ENCODE data around the gene TSC22D1. TPM values are rescaled to one million over a fixed set of nuclear protein-coding genes. Genes with fewer than 3 reads are reported as not detected.

The TSC22D1 gene
- total and polyA plus RNA-seq, 2 of the 4 experiments (the other 2 are of a cell fraction), result 30.8 to 42.2 TPM

GRCh38 chr13:44385401-44385800 is 190.7 kb downstream of the TSC22D1 start:
- CTCF ChIA-PET, result no interaction called here

More at GRCh38 chr13:44385401-44385800, 190.7 kb downstream of the TSC22D1 start:
- intact Hi-C loops (cut with micrococcal nuclease) (no loop called here), dilution Hi-C loops (cut with HindIII; ENCODE audit: low sequenced_read_pairs, unreplicated experiment) (no loop called here), in situ Hi-C loops (cut with MboI; ENCODE audit: low sequenced_read_pairs) (no loop called here)
- H3K14ac ChIP-seq (replicated peaks; ENCODE audit: low read depth, low read length), result no peak overlapping the region
- DNase-seq, result no peak
- H3K4me3 ChIP-seq (ENCODE audit: insufficient read depth, low read depth, low read length), result no peak overlapping the region
- no peak overlapping the region for H4K8ac ChIP-seq (ENCODE audit: low read depth in 2 of 2, low read length in 2 of 2)
- H4K5ac ChIP-seq (ENCODE audit: low read depth, low read length), result no peak overlapping the region
- H2BK20ac ChIP-seq (ENCODE audit: low read depth, low read length), result no peak overlapping the region
- H3K36me3 ChIP-seq (ENCODE audit: control insufficient read depth, insufficient read depth, low read length), result no peaks in the 10 kb centered on the region
- no peaks in the 10 kb centered on the region for H3K4me1 ChIP-seq (ENCODE audit: control insufficient read depth, insufficient read depth, low read length)
- no peaks in the 10 kb centered on the region for H3K27me3 ChIP-seq (ENCODE audit: control insufficient read depth, insufficient read depth, low read length)
- H2BK5ac ChIP-seq (ENCODE audit: low read depth, low read length, poor library complexity, severe bottlenecking), result no peak overlapping the region
- H3K9ac ChIP-seq (ENCODE audit: low read depth, low read length), result no peak overlapping the region
- BruUV-seq (replicated peaks), result no TSS peak
- no peak overlapping the region for H2AK9ac ChIP-seq (replicated peaks; ENCODE audit: low read depth, low read length, poor library complexity)
- H4K91ac ChIP-seq (ENCODE audit: insufficient read depth, low read depth, low read length), result no peak overlapping the region
- no peak overlapping the region for H2AK5ac ChIP-seq (ENCODE audit: low read depth, low read length)
- POLR2A ChIA-PET (ENCODE audit: unreplicated experiment), result no interaction called here
- H2BK120ac ChIP-seq (ENCODE audit: low read depth, low read length), result no peak overlapping the region
- H3K56ac ChIP-seq (ENCODE audit: extremely low read depth, insufficient read depth, low read length), result no peak overlapping the region
- no CpG with 5 or more reads among the region's 3 CpGs for WGBS, 2 experiments (ENCODE audit: extremely low coverage in 2 of 2, insufficient read length in 1 of 2)
- ATAC-seq (ENCODE audit: low read depth), result no peak
- no peak overlapping the region for H3K18ac ChIP-seq (ENCODE audit: low read depth, low read length)
- TF ChIP-seq CTCF (conservative IDR thresholded peaks at IDR 0.05; ENCODE audit: low read depth, low read length) (no peak), RFX5 (IDR thresholded peaks at IDR 0.05; ENCODE audit: low read depth, low read length) (no peak), MAFK (IDR thresholded peaks at IDR 0.05; ENCODE audit: low read depth, low read length) (no peak), CEBPB (IDR thresholded peaks at IDR 0.05; ENCODE audit: low read depth, low read length) (no peak), CHD1 (IDR thresholded peaks at IDR 0.05; ENCODE audit: low read depth, low read length) (no peak), MXI1 (IDR thresholded peaks at IDR 0.05; ENCODE audit: borderline replicate concordance, low read depth, low read length) (no peak), RCOR1 (IDR thresholded peaks at IDR 0.05; ENCODE audit: insufficient replicate concordance, low read length) (no peak), MAZ (IDR thresholded peaks at IDR 0.05; ENCODE audit: borderline replicate concordance, low read depth, low read length) (no peak), RAD21 (IDR thresholded peaks at IDR 0.05; ENCODE audit: low read length) (no peak)
- no peak overlapping the region for H3K4ac ChIP-seq (ENCODE audit: low read depth, low read length)
- H3K79me1 ChIP-seq (ENCODE audit: low read depth in 1 of 2, low read length in 2 of 2), result no peaks in the 10 kb centered on the region
- no peak overlapping the region for H2AFZ ChIP-seq (replicated peaks; ENCODE audit: low read length, poor library complexity)
- no peak overlapping the region for H3K23ac ChIP-seq (ENCODE audit: low read depth, low read length)
- no peak overlapping the region for H3K27ac ChIP-seq (ENCODE audit: insufficient read depth, low read length)
- H2BK15ac ChIP-seq (ENCODE audit: low read depth, low read length), result no peak overlapping the region
- no peaks in the 10 kb centered on the region for H4K20me1 ChIP-seq (ENCODE audit: insufficient read depth, low read length)
- H3K9me1 ChIP-seq (ENCODE audit: insufficient read depth, low read length), result no peaks in the 10 kb centered on the region; the same call in 1 of the 2 replicates
- H3K9me3 ChIP-seq (ENCODE audit: control insufficient read depth, insufficient read depth, low read length), result no peaks in the 10 kb centered on the region
- no peak overlapping the region for H3K4me2 ChIP-seq (ENCODE audit: low read depth, low read length)

Data from IMR-90 (cell line).